Measurements from ENCODE around the gene RELN.

Gene RELN

DNA sequence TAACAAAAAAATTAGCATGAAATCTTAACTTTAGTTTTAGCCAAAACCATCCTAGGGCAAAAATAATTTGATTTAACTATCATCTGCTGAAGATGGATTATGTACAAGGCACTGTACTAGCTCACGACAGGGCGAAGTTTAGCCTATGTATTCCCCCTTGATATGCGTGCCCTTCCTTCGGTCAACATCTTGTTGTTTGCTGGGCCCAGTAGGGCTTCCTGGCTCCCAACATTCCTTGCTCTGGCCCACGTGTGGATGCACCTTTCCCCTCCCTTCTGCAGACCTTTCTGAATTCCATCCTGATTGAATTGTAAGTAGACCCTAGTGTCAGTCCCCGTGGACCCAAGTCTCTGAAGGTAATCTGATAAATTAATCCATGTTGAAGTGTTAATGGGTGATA is 212.0 kb downstream of the RELN start:
- TF ChIP-seq ZNF311 (tag by site-specific recombination; IDR thresholded peaks at IDR 0.05; ENCODE audit: borderline replicate concordance) (no peak), ZSCAN30 (tag by site-specific recombination; IDR thresholded peaks at IDR 0.05) (no peak), ZNF324 (tag by site-specific recombination; IDR thresholded peaks at IDR 0.05) (no peak), KLF10 (tag by site-specific recombination; IDR thresholded peaks at IDR 0.05) (no peak), ZBTB21 (tag by site-specific recombination; IDR thresholded peaks at IDR 0.05) (no peak), MZF1 (tag by site-specific recombination; IDR thresholded peaks at IDR 0.05; ENCODE audit: borderline replicate concordance) (no peak), ZBTB48 (tag by site-specific recombination; IDR thresholded peaks at IDR 0.05) (no peak), ZNF747 (tag by site-specific recombination; IDR thresholded peaks at IDR 0.05) (no peak)
- TF ChIP-seq, protein P1, sequence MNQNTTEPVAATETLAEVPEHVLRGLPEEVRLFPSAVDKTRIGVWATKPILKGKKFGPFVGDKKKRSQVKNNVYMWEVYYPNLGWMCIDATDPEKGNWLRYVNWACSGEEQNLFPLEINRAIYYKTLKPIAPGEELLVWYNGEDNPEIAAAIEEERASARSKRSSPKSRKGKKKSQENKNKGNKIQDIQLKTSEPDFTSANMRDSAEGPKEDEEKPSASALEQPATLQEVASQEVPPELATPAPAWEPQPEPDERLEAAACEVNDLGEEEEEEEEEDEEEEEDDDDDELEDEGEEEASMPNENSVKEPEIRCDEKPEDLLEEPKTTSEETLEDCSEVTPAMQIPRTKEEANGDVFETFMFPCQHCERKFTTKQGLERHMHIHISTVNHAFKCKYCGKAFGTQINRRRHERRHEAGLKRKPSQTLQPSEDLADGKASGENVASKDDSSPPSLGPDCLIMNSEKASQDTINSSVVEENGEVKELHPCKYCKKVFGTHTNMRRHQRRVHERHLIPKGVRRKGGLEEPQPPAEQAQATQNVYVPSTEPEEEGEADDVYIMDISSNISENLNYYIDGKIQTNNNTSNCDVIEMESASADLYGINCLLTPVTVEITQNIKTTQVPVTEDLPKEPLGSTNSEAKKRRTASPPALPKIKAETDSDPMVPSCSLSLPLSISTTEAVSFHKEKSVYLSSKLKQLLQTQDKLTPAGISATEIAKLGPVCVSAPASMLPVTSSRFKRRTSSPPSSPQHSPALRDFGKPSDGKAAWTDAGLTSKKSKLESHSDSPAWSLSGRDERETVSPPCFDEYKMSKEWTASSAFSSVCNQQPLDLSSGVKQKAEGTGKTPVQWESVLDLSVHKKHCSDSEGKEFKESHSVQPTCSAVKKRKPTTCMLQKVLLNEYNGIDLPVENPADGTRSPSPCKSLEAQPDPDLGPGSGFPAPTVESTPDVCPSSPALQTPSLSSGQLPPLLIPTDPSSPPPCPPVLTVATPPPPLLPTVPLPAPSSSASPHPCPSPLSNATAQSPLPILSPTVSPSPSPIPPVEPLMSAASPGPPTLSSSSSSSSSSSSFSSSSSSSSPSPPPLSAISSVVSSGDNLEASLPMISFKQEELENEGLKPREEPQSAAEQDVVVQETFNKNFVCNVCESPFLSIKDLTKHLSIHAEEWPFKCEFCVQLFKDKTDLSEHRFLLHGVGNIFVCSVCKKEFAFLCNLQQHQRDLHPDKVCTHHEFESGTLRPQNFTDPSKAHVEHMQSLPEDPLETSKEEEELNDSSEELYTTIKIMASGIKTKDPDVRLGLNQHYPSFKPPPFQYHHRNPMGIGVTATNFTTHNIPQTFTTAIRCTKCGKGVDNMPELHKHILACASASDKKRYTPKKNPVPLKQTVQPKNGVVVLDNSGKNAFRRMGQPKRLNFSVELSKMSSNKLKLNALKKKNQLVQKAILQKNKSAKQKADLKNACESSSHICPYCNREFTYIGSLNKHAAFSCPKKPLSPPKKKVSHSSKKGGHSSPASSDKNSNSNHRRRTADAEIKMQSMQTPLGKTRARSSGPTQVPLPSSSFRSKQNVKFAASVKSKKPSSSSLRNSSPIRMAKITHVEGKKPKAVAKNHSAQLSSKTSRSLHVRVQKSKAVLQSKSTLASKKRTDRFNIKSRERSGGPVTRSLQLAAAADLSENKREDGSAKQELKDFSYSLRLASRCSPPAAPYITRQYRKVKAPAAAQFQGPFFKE (tag by site-specific recombination; IDR thresholded peaks at IDR 0.05; ENCODE audit: borderline replicate concordance) = no peak
- ChIA-PET POLR2A (no interaction called here), CTCF (no interaction called here)
- no peak overlapping the region for H3K27ac ChIP-seq (ENCODE audit: extremely low read depth, low read depth, low read length)
- no peaks in the 10 kb centered on the region for H3K4me1 ChIP-seq (ENCODE audit: control insufficient read depth, insufficient read depth, low read length)
- no peaks in the 10 kb centered on the region for H3K9me3 ChIP-seq (ENCODE audit: control insufficient read depth, insufficient read depth, low read depth, low read length)
- no peak overlapping the region for H3K4me3 ChIP-seq (ENCODE audit: low read depth, low read length)
- H3K36me3 ChIP-seq (ENCODE audit: control insufficient read depth in 2 of 2, insufficient read depth in 1 of 2, low read length in 2 of 2) = no peaks in the 10 kb centered on the region

- H3K4me1 ChIP-seq (ENCODE audit: control insufficient read depth, insufficient read depth, low read length) = no peaks in the 10 kb centered on the region
- no peak overlapping the region for H3K27ac ChIP-seq (ENCODE audit: extremely low read depth, low read depth, low read length)
- H3K9me3 ChIP-seq (ENCODE audit: control insufficient read depth, insufficient read depth, low read depth, low read length) = no peaks in the 10 kb centered on the region
- CTCF ChIA-PET = no interaction called here
- H3K36me3 ChIP-seq (ENCODE audit: control insufficient read depth in 2 of 2, insufficient read depth in 1 of 2, low read length in 2 of 2) = no peaks in the 10 kb centered on the region
- H3K4me3 ChIP-seq (ENCODE audit: low read depth, low read length) = no peak overlapping the region
- TF ChIP-seq ZBTB21 (tag by site-specific recombination; IDR thresholded peaks at IDR 0.05) (no peak), AEBP2 (tag by site-specific recombination; IDR thresholded peaks at IDR 0.05; ENCODE audit: borderline replicate concordance) (no peak), ZFP41 (tag by site-specific recombination; IDR thresholded peaks at IDR 0.05; ENCODE audit: borderline replicate concordance) (no peak), ZNF324 (tag by site-specific recombination; IDR thresholded peaks at IDR 0.05) (no peak), ZFHX2 (tag by site-specific recombination; conservative IDR thresholded peaks at IDR 0.05) (no peak), ZNF837 (tag by site-specific recombination; IDR thresholded peaks at IDR 0.05) (no peak), ZNF132 (tag by site-specific recombination; IDR thresholded peaks at IDR 0.05; ENCODE audit: borderline replicate concordance) (no peak), TRIM28 (IDR thresholded peaks at IDR 0.05; ENCODE audit: borderline replicate concordance, low read length) (no peak), ZFP37 (tag by site-specific recombination; IDR thresholded peaks at IDR 0.05) (no peak), ZNF561 (tag by site-specific recombination; IDR thresholded peaks at IDR 0.05; ENCODE audit: borderline replicate concordance) (no peak)
- POLR2A ChIA-PET = no interaction called here
Observed at GRCh38 chr7:103773726-103774125, 215.7 kb downstream of the RELN start.

All from HEK293 (cell line).